ENCODE measurements around the gene CDC20.

GRCh38 chr1:43329995-43330751 is 28.6 kb upstream of the CDC20 start:
- no peak for TF ChIP-seq CTCF (IDR thresholded peaks at IDR 0.05)
- TF ChIP-seq EZH2phosphoT487 (IDR thresholded peaks at IDR 0.05; ENCODE audit: borderline replicate concordance, low read depth) = no peak
- no peak for TF ChIP-seq MAX (IDR thresholded peaks at IDR 0.05; ENCODE audit: low read depth)
- TF ChIP-seq GABPA (IDR thresholded peaks at IDR 0.05; ENCODE audit: low read depth) = no peak
- TF ChIP-seq, protein P1, sequence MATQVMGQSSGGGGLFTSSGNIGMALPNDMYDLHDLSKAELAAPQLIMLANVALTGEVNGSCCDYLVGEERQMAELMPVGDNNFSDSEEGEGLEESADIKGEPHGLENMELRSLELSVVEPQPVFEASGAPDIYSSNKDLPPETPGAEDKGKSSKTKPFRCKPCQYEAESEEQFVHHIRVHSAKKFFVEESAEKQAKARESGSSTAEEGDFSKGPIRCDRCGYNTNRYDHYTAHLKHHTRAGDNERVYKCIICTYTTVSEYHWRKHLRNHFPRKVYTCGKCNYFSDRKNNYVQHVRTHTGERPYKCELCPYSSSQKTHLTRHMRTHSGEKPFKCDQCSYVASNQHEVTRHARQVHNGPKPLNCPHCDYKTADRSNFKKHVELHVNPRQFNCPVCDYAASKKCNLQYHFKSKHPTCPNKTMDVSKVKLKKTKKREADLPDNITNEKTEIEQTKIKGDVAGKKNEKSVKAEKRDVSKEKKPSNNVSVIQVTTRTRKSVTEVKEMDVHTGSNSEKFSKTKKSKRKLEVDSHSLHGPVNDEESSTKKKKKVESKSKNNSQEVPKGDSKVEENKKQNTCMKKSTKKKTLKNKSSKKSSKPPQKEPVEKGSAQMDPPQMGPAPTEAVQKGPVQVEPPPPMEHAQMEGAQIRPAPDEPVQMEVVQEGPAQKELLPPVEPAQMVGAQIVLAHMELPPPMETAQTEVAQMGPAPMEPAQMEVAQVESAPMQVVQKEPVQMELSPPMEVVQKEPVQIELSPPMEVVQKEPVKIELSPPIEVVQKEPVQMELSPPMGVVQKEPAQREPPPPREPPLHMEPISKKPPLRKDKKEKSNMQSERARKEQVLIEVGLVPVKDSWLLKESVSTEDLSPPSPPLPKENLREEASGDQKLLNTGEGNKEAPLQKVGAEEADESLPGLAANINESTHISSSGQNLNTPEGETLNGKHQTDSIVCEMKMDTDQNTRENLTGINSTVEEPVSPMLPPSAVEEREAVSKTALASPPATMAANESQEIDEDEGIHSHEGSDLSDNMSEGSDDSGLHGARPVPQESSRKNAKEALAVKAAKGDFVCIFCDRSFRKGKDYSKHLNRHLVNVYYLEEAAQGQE (IDR thresholded peaks at IDR 0.05; ENCODE audit: low read depth, low read length) = no peak
